Measurements from ENCODE around the gene STXBP5.

Gene STXBP5

DNA sequence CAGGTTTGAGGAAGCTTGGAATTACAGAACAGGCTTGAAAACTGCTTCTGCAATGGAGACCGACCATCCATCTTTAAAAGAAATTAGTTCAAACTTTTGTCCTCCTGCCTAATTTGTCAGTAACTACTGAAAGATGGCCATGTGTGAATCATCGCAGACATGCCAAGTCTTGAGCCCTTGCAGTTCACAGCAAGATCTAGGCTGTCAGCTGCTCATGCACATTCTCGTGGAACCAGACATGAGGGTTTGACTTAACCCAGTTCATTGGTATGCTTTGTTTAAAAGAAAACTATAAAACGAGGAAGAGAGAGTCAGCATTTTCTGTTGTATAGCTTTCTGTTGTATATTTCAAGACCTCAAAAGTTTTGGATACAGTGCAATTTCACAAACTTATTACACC is 230.3 kb downstream of the STXBP5 start:
- DNase-seq (ENCODE audit: low read depth in 2 of 2), result no peak

DNA sequence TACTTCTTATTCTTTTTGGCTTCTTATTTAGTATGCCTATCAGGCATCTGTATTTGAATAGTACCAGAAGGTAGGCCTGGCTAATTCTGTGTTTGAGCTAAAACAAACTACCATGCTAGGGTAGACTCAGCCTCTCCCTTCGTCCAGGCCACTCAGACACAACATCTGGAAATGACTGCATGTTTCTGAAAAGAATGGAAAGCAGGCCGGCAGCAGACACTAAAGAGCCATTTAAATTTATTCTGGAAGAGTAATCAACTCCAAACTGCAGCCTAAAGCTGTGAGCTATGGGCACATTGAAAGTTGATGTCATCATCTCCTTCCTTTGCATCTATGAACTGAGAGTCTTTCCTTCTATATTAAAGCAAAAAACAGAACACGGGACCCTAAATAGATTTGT is 233.4 kb downstream of the STXBP5 start:
- no peak for DNase-seq (ENCODE audit: low read depth in 2 of 2)

DNA sequence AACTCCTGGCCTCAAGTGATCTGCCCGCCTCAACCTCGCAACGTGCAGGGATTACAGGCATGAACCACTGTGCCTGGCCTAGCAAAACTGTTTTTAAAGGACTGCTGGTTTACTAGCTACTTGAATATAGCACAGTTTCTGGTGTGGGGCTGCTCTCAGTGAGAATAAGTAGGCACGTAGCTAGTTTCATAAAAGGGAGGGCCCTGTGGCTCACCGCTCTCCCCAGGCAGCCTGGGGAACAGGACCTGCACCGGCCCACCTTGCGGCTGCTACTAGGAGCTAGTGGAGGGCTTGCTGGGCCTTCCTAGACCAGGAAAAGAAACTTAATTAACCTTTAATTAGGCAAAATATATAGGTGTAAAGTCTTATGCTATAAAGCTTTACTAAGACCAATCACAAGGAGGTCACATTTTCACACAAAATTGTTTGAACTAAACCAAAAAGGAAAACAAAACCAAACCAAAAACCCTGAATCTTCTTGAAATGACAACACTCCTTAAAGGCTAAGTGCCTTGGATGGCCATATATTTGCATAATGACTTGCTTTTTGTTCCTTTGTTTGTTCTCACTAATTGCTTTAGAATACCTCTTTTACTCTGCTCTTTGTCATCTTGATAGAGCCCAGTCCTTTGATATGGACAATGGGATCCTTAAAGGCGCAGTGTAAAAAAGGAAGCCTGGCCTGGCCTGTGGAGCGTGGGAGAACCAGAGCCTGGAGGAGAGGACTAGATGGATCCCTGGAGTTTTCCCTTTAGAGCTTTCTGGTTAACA is 234.7 kb downstream of the STXBP5 start:
- no peak for DNase-seq (ENCODE audit: low read depth in 2 of 2)

Data from stimulated activated CD4-positive, alpha-beta T cell treated with anti-CD3 and anti-CD28 coated beads, Interleukin-1b, Interleukin-23, amount 100 ng/mL, for 4 hours (primary cell).